ENCODE data around the gene CD300C.
"Not testable (repeated sequence)": the region's sequence is repeated elsewhere in the genome, so short reads cannot be mapped to it uniquely, and the experiment has no call there.

The CD300C gene

GRCh38 chr17:74520790-74521480 lies 25.0 kb downstream of the CD300C start:
- TF ChIP-seq ZFX (IDR thresholded peaks at IDR 0.05; ENCODE audit: borderline replicate concordance) (no peak), CTCF (IDR thresholded peaks at IDR 0.05) (no peak)
- H3K27ac ChIP-seq: no peak overlapping the region

DNA sequence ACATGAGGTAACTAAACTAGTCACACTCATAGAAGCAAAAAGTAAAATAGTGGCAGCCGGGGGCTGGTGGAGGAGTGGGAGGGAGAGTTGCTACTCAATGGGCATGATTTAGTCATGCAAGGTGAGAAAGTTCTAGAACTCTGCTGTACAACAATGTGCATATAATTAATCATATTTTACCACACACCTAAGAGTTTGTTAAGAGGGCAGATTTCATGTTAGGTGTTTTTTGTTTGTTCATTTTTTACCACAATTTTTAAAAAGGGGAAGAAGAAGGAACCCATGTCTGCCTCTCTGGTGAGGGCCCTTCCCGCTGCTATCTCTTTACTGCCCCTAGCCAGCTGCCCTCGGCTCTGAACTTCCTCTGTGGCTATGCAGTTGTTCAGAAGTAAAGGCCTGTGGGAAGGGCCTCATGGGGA lies 25.9 kb downstream of the CD300C start:
- no peak for TF ChIP-seq CTCF (IDR thresholded peaks at IDR 0.05)
- H3K27ac ChIP-seq: no peak overlapping the region

DNA sequence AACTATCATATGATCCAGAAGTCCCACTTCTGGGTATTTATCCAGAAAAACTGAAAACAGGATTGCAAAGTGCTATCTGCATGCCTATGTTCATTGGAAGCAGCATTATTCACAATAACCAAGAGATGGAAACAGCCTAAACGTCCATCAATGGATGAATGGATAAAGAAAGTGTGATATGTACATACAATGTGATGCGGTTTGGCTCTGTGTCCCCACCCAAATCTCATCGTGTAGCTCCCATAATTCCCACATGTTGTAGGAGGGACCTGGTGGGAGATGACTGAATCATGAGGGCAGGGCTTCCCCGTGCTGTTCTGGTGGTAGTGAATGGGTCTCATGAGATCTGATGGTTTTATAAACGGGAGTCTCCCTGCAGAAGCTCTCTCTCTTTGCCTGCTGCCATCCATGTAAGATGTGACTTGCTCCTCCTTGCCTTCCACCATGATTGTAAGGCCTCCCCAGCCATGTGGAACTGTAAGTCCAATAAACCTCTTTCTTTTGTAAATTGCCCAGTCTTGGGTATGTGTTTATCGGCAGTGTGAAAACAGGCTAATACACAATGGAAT lies 27.4 kb downstream of the CD300C start:
- not testable (repeated sequence) for H3K27ac ChIP-seq

DNA sequence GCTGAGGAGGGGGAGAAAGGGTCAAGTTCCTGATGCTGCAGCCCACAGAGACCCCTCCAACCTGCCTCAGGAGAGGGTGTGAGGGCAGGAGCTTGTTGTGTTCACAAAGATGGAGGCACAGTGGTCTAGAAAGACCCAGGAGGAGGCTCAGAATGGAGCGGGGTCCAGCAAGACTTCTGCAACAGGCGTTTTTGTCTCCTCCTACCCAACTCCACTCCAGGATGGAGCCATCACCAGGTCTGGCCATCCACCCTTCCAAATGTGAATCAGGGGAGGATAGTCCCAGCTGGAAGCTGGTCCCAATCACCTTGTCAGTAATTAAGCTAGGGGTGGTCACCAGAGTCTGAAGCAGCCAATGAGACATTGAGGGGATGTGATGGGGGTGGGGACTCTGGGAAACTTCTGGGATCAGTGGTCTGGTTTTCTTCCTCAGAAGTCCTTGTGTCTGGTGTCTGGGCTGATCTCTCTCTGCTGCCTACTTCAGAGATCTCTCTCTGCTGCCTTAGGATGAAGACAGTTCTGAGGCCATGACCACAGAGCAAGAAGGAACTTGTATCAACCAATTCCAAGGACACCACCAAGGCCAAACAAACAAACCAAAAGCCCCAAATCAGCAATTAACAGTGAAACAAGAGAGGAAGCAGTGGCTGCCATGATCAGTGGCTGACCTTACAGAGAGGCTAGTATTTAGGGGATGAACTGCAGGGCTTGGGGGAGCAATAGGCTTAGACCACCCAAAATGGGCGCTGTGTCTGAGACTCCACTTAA lies 29.2 kb downstream of the CD300C start:
- no peak for TF ChIP-seq ZFX (IDR thresholded peaks at IDR 0.05; ENCODE audit: borderline replicate concordance)
- TF ChIP-seq CTCF (IDR thresholded peaks at IDR 0.05): no peak

GRCh38 chr17:74515941-74516340 lies 30.0 kb downstream of the CD300C start:
- no peak overlapping the region for H3K27ac ChIP-seq
- no peak for TF ChIP-seq CTCF (IDR thresholded peaks at IDR 0.05)
- TF ChIP-seq ZFX (IDR thresholded peaks at IDR 0.05; ENCODE audit: borderline replicate concordance): no peak

More for the DNA sequence above, 29.2 kb downstream of the CD300C start:
- H3K27ac ChIP-seq: no peak overlapping the region

DNA sequence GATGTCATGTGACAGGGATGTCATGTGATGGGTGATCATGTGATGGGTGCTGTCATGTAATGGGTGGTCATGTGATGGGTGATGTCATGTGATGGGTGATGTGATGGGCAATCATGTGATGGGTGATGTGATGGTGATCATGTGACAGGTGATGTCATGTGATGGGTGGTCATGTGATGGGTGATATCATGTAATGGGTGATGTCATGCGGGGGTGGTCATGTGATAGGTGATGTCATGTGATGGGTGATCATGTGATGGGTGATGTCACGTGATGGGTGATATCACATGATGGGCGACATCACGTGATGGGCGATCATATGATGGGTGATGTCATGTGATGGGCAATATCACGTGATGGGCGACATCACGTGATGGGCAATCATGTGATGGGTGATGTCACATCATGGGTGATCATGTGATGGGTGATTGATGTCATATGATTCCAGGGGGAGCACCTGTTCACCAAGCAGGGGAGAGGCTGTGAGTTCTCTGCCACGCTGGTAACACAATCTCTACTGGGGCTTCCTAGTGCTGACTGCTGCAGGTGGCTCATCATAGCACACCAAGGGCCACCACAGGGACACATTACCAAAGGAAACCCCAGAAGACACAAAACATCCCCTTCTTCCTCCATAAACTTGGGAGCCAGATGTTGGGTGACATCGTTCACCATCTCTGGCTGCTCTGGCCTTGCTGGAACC lies 31.1 kb downstream of the CD300C start:
- no peak overlapping the region for H3K27ac ChIP-seq
- TF ChIP-seq ZFX (IDR thresholded peaks at IDR 0.05; ENCODE audit: borderline replicate concordance) (no peak), CTCF (IDR thresholded peaks at IDR 0.05) (no peak)

GRCh38 chr17:74513987-74514631 lies 31.8 kb downstream of the CD300C start:
- no peak for TF ChIP-seq ZFX (IDR thresholded peaks at IDR 0.05; ENCODE audit: borderline replicate concordance)
- no peak for TF ChIP-seq CTCF (IDR thresholded peaks at IDR 0.05)
- no peak overlapping the region for H3K27ac ChIP-seq

All from 22Rv1 (cell line).